MM.1S (cell line): ENCODE data around the gene SENP1.

ENCODE experiments used
- CTCF ChIP-seq: fragments of 300-600 bp; sonication (generic); IDR thresholded peaks from 2 replicates; pipeline ENCODE4 v1.5.1; 2016; ENCODE audit warnings: antibody characterized with exemption, low read length, mixed read lengths
- EZH2 ChIP-seq: fragments of 300-600 bp; sonication (generic); optimal IDR thresholded peaks from 2 replicates; pipeline ENCODE3; 2017; ENCODE audit warnings: low read depth, mild to moderate bottlenecking, antibody characterized with exemption, low read length, mixed read lengths

- TF ChIP-seq CTCF (no peak), EZH2 (no peak)
Measured at GRCh38 chr12:48019639-48020265, 86.1 kb downstream of the SENP1 start.
